GM12864 (cell line): ENCODE results near the gene SLC6A6.

Experiments used
- DNase-seq: peaks from one replicate; pipeline ENCODE4 v3.0.0-alpha.2; 2011; ENCODE audit warnings: low read depth
- H3K4me3 ChIP-seq: 2 replicates; pipeline ENCODE4 v1.5.1; 2011; ENCODE audit warnings: mild to moderate bottlenecking, low read depth, low read length, control low read depth
- CTCF ChIP-seq: IDR thresholded peaks from 2 replicates; pipeline ENCODE4 v1.5.1; 2011; ENCODE audit warnings: low read depth, mild to moderate bottlenecking, moderate library complexity, low read length, control low read depth, inconsistent platforms; ENCODE audit errors: missing control alignments

SLC6A6 gene

GRCh38 chr3:14524920-14525660 lies 122.7 kb downstream of the SLC6A6 start:
- H3K4me3 ChIP-seq, result no peak overlapping the region
- TF ChIP-seq CTCF, result no peak
- no peak for DNase-seq

- H3K4me3 ChIP-seq, result no peak overlapping the region
- TF ChIP-seq CTCF, result no peak
- DNase-seq, result no peak
These were observed 123.6 kb downstream of the SLC6A6 start for GRCh38 chr3:14525685-14526631.

GRCh38 chr3:14528081-14528480 lies 125.7 kb downstream of the SLC6A6 start:
- DNase-seq, result no peak
- no peak for TF ChIP-seq CTCF
- H3K4me3 ChIP-seq, result no peak overlapping the region

- no peak for TF ChIP-seq CTCF
- no peak for DNase-seq
- no peak overlapping the region for H3K4me3 ChIP-seq
These were observed 129.5 kb downstream of the SLC6A6 start for GRCh38 chr3:14531856-14532395.

- TF ChIP-seq CTCF, result no peak
- no peak overlapping the region for H3K4me3 ChIP-seq
- DNase-seq, result no peak
These were observed 130.5 kb downstream of the SLC6A6 start for GRCh38 chr3:14532691-14533456.

- DNase-seq, result no peak
- no peak overlapping the region for H3K4me3 ChIP-seq
- no peak for TF ChIP-seq CTCF
These were observed 131.1 kb downstream of the SLC6A6 start for GRCh38 chr3:14533457-14533958.
